ENCODE measurements around the gene SORBS1.
"Not testable (repeated sequence)": the region's sequence is repeated elsewhere in the genome, so short reads cannot be mapped to it uniquely, and the experiment has no call there.

SORBS1 gene

DNA sequence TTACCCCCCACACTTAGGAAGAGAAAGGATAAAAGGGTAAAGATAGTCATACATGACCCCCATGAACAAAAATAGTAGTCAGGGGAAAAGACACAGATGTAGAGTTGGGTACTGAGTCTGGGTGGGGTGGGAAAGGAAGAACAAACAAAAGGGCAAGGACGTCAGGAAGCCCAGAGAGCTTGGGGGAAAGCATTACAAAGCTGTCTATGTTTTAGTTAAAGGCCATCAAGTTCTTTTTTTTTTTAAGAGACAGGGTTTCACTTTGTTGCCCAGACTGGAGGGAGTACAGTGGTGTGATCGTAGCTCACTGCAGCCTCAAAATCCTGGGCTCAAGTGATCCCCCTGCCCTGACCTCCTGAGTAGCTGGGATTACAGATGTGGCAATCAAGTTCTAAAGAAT, 172.0 kb downstream of the SORBS1 start:
- no peak for DNase-seq (ENCODE audit: low read depth)

DNA sequence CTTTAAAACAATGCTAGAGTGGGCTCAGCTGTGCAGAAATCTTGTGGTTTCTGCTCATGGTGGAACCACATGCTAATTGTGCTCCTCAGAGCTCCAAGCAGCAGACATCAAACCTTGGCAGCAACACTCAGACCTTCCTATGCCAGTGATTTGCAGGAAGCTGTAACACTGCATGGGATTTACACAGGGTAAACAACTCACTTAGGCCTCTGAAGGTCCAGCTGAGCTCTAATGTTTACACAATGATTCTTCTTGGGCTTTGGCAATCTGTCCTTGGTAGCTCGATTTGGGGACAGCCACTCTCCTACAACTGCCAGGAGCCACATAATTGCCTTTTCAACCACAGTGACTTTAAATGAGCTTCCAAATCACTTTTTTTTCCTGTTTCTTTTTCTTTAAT, 172.6 kb downstream of the SORBS1 start:
- no peak for DNase-seq (ENCODE audit: low read depth)

DNA sequence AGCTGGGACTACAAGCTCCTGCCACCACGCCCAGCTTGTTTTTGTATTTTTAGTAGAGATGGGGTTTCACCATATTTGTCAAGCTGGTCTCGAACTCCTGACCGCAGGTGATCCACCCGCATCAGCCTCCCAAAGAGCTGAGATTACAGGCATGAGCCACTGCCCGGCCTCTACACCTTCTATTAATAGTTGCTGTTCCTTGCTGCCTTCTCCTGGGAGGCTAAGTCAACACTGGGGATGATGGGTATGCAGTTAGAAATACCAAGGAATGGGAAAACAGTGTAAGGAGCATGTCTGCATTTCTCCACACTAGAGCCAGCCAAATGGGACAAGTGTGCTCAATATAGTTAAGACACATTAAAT, 173.1 kb downstream of the SORBS1 start:
- DNase-seq (ENCODE audit: low read depth): no peak

DNA sequence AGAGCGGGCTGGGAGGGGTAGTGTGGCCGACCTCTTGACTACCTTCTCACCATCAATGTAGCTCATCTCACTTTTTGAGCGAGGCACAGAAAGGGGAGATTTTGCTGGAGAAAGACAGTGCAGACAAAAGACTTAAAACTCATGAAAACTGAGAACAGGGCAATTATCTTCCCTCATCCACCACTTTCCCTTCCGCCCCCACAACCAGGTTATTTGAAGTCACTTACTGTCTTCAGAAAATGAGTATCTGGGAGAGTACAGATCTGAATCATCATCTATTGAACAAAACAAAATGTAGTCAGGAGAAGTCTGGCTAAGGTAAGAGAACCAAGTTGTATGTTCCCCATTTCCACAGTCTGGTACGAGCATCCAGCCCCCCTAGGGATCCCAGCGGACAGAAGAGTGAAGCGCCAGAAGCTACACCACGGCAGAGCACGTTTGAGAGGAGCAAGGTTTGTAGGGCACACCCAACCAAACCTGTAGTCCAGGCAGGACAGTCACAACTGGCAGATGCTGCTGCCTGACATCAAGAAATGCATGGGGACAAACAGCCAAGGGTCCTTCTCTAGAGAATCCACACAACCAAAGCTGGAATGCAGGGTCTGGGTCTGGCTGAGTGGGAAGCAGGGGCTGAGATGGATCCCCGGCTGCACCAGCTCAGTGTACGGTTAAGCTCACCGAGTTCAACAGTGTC, 177.0 kb downstream of the SORBS1 start:
- DNase-seq (ENCODE audit: low read depth): no peak

DNA sequence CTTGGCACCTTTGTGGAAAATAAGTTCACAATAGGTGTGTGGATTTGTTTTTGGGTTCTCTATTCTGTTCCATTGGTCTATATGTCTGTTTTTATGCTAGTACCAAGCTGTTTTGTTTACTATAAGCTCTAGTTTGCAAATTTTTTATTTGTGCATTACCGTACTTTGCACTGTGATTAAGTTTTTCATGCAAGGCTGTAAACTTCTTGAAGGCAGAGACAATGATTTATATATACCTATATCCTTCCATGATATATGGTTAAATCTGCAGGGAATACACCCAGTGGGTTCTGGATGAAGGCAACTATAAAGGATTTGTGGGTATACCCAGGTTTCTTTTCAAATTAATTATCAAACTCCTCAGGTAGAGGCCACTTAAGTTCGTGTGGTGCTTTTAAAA, 178.6 kb downstream of the SORBS1 start:
- DNase-seq (ENCODE audit: low read depth): no peak

DNA sequence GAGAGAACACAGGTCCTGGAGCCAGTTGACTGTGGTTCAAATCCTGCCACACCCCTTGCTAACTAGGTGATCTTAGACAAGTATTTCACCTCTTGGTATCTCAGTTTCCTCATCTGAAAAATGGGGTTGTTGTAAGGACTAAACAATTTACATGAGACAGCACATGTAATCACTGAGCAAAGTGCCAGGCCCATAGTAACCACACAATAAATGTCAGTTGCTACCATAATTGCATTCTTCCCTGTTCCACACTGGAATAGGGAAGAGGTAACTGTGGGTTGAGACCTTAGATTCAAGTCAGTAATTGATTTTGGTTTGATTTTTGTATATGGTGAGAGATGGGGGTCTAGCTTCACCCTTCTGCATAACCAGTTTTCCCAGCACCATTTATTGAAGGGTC, 179.0 kb downstream of the SORBS1 start:
- no peak for DNase-seq (ENCODE audit: low read depth)

DNA sequence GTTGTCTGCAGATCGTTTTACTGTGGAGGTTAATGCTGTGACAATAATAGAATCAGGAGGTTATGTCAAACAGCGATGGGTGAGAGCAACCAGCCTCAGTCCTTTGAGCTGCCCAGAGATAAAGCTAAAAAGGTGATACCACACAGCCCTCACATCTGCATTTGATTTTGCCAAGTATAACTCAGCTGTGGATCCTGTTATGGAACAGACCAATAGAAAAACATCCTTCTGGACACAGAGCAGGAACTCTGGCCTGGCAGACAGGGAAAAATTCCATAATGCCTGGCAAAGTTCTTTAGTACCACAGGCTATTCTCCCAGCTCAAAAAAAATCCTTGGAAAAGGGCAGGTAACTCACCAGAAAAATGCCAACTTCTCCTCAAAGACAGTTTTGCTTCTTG, 183.2 kb downstream of the SORBS1 start:
- no peak for DNase-seq (ENCODE audit: low read depth)

DNA sequence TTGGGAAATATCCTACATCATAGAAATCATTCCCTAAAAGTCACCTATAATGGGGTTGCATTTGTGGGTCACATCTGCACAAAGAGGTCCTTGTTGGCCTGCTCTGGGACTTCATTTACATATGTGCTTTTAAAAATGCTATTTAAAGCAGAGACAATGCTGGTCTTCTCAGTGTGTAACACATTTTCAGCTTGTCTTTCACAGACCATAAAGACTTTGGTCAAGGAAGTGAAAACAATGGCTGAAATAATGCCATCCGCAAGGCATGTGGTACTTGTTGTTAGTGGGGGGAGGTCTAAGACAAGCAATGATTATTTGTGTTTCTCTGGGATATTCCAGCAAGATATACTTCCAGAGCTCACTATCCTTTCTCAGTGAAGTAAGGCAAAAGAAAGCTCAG, 185.8 kb downstream of the SORBS1 start:
- no peak for DNase-seq (ENCODE audit: low read depth)

DNA sequence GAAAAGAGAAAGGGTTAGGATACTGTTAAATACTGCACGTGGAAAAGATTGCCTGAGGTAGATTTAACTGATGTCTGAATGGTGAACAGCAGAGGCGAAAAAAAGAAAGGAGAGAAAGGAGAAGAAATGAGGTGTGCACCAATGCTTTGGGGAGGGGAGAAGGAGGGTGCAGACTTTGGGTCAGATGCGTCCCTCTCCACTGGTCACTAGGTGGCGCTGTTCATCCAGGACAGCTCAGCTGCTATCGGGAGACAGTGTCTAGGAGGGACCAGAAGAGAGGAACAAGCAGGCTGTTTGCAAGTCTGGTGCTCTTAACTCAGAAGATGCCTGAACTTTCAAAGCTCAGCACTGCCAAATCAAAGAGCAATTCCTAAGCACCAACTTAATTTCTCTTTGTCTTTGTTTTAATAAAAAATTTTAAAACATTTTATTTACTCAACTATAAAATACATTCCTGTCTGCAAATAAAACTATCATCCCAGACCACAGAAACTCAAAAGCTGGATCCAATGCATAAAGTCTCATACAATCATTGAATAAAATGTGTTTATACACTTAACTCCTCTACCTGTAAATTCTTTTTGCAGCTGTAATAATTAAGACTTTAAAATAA, 186.5 kb downstream of the SORBS1 start:
- DNase-seq (ENCODE audit: low read depth): peak; percentile 21

DNA sequence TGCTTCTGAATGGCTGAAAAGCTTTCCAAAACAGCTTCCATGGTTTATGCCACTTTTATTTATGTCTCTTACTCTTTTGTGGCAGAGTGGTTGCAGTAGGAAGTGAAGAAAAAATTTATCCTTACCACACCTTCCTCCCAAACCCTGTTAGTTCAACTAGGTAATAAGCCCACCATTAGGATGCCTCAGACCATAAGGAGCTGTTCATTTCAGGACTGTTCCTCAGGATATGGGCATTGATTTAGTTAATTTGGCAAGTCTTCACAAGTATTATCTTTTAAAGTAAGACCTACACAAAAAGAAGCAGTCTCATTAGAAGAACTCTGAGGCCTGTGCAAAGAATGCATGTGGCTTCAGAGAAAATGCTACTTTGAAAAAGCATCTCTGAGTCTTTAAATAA, 187.5 kb downstream of the SORBS1 start:
- DNase-seq (ENCODE audit: low read depth): no peak

DNA sequence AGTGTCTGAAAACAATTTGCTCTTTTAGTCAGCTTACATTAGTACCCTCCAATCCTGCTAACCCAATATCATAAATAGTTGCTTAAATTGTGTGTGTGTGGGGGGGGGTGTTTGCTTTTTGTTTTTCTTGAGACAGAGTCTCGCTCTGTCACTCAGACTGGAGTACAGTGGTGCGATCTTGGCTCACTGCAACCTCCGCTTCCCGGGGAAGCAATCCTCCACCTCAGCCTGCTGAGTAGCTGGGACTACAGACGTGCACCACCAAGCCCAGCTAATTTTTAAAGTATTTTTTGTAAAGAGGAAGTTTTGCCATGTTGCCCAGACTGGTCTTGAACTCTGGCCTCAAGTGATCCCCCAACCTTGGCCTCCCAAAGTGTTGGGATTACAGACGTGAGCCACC, 196.8 kb downstream of the SORBS1 start:
- no peak for DNase-seq (ENCODE audit: low read depth)

DNA sequence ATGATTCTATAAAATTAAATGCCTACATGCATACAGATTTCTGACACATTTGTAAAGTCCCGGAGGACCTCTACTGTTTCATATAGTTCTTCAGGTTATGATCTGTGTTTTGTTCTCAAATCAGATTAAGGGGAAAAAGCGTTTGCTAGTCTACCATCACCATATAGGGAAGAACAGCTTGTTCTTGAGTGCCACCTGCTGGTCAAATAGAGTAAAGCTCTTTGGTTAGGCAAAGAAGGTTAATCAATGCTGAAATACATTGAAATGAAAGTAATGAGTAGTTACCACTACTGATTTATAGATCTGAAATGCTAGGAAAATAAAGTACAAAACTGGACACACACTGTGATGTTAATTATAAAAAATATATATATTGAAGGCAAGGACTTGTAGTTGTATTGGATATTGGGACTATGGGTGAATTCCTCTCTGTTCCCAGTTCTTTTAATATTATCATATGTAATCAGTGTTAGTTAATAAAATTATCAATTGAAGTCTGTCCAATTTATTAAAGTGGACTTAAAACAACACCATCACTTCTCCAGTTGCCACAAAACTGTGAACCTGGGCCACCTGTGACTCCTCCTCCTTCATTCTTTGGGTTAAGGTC, 197.8 kb downstream of the SORBS1 start:
- DNase-seq (ENCODE audit: low read depth): peak; percentile 7

DNA sequence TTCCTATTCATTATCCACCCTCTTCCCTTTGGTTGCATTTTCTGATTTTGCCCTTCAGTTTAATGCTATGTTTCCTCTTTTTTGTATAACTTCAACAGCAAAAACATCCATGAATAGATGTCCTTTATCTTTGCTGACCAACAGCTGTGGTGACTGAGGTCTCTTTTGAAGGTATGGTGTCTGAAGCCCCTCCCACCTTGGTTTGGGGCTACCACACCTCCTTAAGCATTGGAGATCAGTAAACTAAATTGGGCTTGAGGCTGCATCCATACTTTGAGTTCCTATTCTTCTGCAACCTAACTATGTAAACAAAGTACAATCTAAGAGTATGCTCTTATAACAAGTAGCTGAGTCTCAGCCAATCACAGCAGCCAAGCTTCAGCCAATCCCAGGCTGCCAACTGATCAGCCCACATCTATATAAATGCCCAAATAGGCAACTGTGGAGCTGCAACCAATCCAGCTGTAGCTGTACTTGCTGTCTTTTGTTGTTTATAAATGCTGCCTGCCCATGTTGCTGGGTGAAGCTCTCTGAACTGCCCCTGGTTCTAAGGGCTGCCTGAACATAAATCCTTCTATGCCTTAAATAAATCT, 201.0 kb downstream of the SORBS1 start:
- DNase-seq (ENCODE audit: low read depth): no peak

DNA sequence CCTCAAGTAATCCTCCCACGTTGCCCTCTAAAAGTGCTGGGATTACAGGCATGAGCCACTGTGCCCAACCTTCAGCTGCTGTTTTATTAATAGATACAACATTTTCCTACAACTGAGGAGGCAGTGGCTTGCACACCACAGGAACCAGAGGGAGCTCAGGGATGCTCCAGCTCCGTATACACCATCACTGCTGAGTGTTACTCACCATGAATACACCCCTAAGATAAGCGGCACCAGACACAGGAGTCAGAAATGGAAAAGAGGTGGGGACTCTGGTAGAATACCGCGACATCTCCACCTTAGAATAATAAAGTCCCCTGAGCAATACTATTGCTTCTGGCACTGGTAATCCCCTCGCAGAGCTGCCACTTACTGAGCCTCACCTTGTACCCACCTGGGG, 201.7 kb downstream of the SORBS1 start:
- DNase-seq (ENCODE audit: low read depth): no peak

DNA sequence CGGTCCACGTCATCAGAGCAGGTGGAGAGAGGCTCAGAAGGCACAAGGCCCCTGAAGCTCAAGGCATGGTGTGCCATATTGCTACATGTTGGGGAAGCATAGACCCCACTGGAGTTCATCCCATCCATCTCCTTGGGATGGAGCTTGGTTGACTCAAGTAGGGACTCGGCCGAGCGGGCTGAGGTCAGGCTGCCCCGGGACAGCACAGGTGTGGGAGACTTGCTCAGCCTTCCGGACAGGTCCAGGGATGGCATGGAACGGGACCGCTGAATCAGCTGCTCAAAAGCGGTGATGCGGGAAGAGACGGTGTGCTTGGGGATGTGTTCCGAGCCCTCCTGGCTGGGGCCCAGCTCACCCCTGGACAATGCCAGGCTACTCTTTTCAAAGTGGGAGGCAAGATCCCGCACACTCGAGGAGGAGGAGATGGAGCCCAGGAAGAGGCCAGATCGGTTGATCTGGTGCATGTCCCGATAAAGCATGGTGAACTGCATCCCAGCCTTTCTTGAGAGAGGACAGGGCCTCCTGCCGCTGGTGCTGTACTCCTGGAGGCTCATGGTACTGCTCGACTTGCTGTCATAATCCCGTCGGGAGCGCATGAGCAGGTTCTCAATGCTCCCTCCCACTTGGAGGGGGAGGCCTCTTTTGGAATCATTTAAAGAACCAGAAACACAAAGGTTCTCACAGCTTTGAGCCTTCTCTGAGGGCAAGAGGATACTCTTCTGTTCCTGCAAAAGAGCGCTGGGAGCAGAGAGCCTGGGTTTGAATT, 204.8 kb downstream of the SORBS1 start:
- no peak for DNase-seq (ENCODE audit: low read depth)

DNA sequence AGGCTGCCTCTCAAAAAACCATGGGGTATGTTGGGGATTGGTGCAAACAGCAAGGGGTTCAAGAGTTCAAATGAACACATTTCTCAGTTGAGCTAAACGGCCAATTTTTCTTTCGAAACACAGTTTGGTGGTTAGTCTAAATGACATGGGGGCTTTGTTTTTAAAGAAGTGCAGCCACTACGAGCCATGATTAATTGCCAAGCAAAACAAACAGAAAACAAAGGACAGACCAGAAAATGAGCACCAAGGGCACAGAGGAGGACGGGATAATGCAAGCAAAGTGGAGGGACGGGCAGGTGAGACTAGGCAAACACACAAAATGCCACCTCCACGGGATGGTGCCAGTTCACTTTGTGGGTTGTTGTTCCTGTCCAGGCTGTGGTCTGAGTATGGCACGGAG, 205.9 kb downstream of the SORBS1 start:
- DNase-seq (ENCODE audit: low read depth): no peak

DNA sequence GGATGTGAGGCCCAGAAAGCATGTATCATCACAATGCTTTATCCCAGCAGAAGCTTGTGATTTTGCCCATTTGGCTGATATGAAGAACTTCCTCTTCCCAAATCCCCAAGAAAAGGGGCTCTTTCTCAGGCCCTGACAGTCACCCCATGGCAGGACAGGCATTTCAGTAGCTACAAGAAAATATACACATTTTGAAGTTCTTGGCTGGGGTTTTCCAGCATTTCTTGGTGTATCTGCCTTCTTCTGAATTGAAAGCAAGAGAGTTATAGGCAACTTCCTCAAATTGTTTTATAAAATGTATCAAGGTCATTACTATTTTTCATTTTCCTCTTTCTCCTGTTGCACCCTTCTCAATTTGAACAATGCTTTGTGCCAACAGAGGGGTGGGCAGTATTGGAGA, 207.1 kb downstream of the SORBS1 start:
- DNase-seq (ENCODE audit: low read depth): no peak

DNA sequence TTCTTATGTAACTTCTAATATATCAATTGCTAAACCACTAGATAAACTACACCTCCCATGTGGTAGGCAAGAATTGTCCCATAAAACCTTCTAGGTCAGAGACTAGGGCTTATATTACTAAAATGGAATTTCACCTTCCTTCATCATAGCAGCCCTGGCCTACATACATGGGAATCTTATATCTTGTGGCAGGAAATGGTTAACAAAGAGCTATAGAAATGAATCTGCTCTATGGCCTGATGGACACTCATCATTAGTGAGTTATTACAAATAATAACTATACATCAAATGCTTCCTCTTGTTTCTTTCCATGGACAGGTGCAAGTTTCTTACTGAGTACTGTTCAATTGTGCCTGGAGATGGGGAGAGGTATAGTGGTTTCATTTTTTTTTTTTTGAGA, 208.0 kb downstream of the SORBS1 start:
- no peak for DNase-seq (ENCODE audit: low read depth)

DNA sequence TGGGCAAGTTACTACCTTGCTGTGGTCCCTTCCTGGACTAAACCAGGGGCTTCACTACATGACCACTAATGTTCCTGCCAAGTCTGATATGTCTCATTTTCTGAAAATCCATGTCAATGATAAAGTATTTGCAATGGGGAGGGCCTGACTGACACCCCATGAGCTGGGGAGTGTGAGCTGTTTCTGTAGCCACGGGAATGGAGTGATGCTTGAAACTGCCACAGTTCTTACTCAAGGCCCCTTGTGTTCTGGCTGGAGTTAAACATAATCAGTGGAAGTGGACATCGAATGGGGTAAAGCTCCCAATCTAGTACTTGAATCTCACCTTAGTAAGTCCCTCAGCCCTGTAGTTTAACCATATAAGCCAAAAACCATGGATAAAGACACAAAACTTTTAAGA, 208.5 kb downstream of the SORBS1 start:
- DNase-seq (ENCODE audit: low read depth): no peak

DNA sequence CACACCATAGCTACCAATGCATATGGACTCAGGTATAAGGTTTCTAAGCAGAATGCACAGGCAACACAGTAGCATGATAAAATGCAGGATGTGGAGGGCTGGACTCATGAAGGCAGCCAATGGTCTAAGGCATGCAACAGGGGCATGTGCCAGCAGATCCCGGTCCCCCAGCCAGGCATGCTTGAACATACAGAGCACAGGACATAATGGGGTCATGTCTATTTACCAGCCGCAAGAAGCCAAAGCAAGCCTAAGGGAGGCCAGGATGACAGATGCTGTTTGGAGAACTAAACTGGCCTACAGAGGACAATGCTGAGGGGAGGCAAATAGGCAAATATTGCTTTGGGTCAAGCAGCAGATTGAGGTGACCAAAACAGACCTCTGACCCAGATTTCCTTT, 210.3 kb downstream of the SORBS1 start:
- no peak for DNase-seq (ENCODE audit: low read depth)

DNA sequence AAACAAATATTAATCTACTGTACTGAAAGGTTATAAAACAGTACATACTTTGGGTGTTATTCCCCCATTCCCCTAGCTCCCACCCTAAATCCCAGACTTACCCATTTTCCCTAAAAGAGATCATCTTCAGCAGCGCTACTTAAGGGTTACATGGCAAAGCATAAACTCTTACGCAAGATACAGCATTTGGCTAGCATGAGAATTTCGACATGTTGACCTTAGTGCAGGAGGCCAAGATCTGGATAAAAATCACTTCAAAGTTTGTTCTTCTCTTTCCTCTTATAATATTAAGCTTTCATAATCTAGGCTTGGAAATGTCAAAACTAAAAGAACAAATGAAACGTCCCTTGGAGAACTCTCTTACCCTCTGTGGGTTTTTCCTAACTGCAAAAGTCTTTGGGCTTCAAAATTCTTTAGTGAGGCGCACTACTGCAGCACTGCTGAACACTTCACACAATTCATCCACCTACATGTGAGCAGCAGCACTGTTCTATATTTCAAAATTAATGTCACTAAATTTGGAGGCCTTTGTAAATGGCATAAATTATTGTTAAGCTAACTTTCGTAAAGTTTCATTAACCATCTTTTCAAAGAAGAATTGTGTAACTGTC, 210.8 kb downstream of the SORBS1 start:
- DNase-seq (ENCODE audit: low read depth): no peak

DNA sequence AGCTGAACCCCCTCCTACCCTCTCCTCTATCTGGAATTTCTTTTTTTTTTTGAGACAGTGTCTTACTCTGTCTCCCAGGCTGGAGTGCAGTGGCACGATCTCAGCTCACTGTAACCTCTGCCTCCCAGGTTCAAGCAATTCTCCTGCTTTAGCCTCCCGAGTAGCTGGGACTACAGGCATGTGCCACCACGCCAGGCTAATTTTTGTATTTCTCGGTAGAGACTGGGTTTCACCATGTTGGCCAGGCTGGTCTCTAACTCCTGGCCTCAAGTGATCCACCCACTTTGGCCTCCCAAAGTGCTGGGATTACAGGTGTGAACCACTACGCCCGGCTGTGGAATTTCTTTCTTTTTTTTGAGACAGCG, 213.8 kb downstream of the SORBS1 start:
- DNase-seq (ENCODE audit: low read depth): not testable (repeated sequence)

All from T follicular helper cell (primary cell).